Activated CD4-positive, alpha-beta T cell treated with anti-CD3 and anti-CD28 coated beads for 48 hours (primary cell): ENCODE measurements around the gene FSTL5.
"Not testable (repeated sequence)": the region's sequence is repeated elsewhere in the genome, so short reads cannot be mapped to it uniquely, and the experiment has no call there.

Source experiments
- DNase-seq: peaks from one replicate; pipeline ENCODE4 v3.0.0-alpha.2; 2020

FSTL5 gene

GRCh38 chr4:162163892-162164759 lies at the start of gene FSTL5:
TSS of gene FSTL5 (minus strand) at chr4:162164000. CDS start at chr4:162111396, 52,604 bp downstream.
- peak; percentile 68 for DNase-seq

- no peak for DNase-seq
Measured at GRCh38 chr4:162209706-162210105, 45.9 kb upstream of the FSTL5 start.

- DNase-seq, result not testable (repeated sequence)
Measured at GRCh38 chr4:162203478-162203877, 39.7 kb upstream of the FSTL5 start.

- DNase-seq, result no peak
Measured at GRCh38 chr4:162201673-162202072, 37.9 kb upstream of the FSTL5 start.

- no peak for DNase-seq
Measured at GRCh38 chr4:162170509-162170908, 6.7 kb upstream of the FSTL5 start.

GRCh38 chr4:162164906-162165510 lies 1.2 kb upstream of the FSTL5 start:
- no peak for DNase-seq

- DNase-seq, result no peak
Measured at GRCh38 chr4:162162672-162163071, 1.1 kb downstream of the FSTL5 start.

- DNase-seq, result no peak
Measured at GRCh38 chr4:162157241-162157640, 6.6 kb downstream of the FSTL5 start.

- DNase-seq, result no peak
Measured at GRCh38 chr4:162154862-162155540, 8.8 kb downstream of the FSTL5 start.

GRCh38 chr4:162151850-162152249 lies 11.9 kb downstream of the FSTL5 start:
- no peak for DNase-seq

GRCh38 chr4:162151386-162151785 lies 12.4 kb downstream of the FSTL5 start:
- DNase-seq, result no peak

- no peak for DNase-seq
Measured at GRCh38 chr4:162149644-162150043, 14.2 kb downstream of the FSTL5 start.

GRCh38 chr4:162140051-162140683 lies 23.6 kb downstream of the FSTL5 start:
- DNase-seq, result no peak

- DNase-seq, result no peak
Measured at GRCh38 chr4:162139412-162139811, 24.4 kb downstream of the FSTL5 start.

GRCh38 chr4:162131256-162131655 lies 32.5 kb downstream of the FSTL5 start:
- no peak for DNase-seq

- DNase-seq, result no peak
Measured at GRCh38 chr4:162126729-162127128, 37.1 kb downstream of the FSTL5 start.

GRCh38 chr4:162117051-162117450 lies 46.7 kb downstream of the FSTL5 start:
- no peak for DNase-seq

- no peak for DNase-seq
Measured at GRCh38 chr4:162116095-162116779, 47.6 kb downstream of the FSTL5 start.

GRCh38 chr4:162115333-162115732 lies 48.5 kb downstream of the FSTL5 start:
- no peak for DNase-seq

- DNase-seq, result no peak
Measured at GRCh38 chr4:162111078-162111477, 52.7 kb downstream of the FSTL5 start.

GRCh38 chr4:162104459-162105124 lies 59.2 kb downstream of the FSTL5 start:
- no peak for DNase-seq

GRCh38 chr4:162103908-162104307 lies 59.9 kb downstream of the FSTL5 start:
- DNase-seq, result not testable (repeated sequence)
